ENCODE results near the gene MLLT3.

- TF ChIP-seq CTCF (conservative IDR thresholded peaks at IDR 0.05 in 1 of 2, IDR thresholded peaks at IDR 0.05 in 1 of 2; ENCODE audit: low read depth in 1 of 2, low read length in 2 of 2) (no peak), EZH2 (IDR thresholded peaks at IDR 0.05; ENCODE audit: low read length, missing control alignments) (no peak)
These were observed 300.7 kb downstream of the MLLT3 start for GRCh38 chr9:20321423-20322082.
